ENCODE data around the gene CYB5D1.

Gene CYB5D1

DNA sequence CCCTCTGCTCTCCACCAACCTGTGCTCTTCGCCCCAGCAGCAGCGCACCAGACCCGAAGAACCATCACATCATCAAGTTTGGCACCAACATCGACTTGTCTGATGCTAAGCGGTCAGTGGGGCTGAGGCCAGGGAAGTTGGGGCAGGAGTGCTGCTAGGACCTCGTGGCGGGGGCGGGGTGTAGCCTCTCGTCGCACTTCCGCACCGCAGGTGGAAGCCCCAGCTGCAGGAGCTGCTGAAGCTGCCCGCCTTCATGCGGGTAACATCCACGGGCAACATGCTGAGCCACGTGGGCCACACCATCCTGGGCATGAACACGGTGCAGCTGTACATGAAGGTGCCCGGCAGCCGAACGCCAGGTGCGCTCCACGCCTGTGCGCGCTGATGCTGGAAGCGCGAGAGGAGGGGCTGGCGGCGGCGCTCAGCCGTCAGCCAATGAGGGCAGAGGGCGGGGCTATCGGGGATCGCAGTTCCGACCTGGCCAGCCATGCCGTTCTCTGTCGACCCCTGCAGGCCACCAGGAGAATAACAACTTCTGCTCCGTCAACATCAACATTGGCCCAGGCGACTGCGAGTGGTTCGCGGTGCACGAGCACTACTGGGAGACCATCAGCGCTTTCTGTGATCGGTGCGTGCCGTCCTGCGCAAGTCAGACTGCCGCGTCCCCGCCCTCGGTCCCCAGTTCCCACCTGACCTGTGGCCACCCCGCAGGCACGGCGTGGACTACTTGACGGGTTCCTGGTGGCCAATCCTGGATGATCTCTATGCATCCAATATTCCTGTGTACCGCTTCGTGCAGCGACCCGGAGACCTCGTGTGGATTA lies 6.2 kb upstream of the CYB5D1 start:
- no peaks in the 10 kb centered on the region for H3K9me3 ChIP-seq
- peak; percentile 79 to 93 for DNase-seq
- no peak overlapping the region for H3K27ac ChIP-seq
- TF ChIP-seq, protein P1, sequence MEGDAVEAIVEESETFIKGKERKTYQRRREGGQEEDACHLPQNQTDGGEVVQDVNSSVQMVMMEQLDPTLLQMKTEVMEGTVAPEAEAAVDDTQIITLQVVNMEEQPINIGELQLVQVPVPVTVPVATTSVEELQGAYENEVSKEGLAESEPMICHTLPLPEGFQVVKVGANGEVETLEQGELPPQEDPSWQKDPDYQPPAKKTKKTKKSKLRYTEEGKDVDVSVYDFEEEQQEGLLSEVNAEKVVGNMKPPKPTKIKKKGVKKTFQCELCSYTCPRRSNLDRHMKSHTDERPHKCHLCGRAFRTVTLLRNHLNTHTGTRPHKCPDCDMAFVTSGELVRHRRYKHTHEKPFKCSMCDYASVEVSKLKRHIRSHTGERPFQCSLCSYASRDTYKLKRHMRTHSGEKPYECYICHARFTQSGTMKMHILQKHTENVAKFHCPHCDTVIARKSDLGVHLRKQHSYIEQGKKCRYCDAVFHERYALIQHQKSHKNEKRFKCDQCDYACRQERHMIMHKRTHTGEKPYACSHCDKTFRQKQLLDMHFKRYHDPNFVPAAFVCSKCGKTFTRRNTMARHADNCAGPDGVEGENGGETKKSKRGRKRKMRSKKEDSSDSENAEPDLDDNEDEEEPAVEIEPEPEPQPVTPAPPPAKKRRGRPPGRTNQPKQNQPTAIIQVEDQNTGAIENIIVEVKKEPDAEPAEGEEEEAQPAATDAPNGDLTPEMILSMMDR (IDR thresholded peaks at IDR 0.05): peak; percentile 98 to 99
- intact Hi-C loops (cut with DNase I; ENCODE audit: low total_unique reads): loop anchor here (2.0 to 10.0 kb wide), 2 partner anchors 29 to 107 kb away; no protein-coding TSS in a partner anchor
- peaks cover 40 to 63% (median 59%) of the 10 kb centered on the region in 3 donors for H3K36me3 ChIP-seq
- H3K4me3 ChIP-seq: no peak overlapping the region
- peaks cover 0 to 31% (median 27%) of the 10 kb centered on the region in 4 donors for H3K4me1 ChIP-seq
- H3K27me3 ChIP-seq: no peaks in the 10 kb centered on the region

DNA sequence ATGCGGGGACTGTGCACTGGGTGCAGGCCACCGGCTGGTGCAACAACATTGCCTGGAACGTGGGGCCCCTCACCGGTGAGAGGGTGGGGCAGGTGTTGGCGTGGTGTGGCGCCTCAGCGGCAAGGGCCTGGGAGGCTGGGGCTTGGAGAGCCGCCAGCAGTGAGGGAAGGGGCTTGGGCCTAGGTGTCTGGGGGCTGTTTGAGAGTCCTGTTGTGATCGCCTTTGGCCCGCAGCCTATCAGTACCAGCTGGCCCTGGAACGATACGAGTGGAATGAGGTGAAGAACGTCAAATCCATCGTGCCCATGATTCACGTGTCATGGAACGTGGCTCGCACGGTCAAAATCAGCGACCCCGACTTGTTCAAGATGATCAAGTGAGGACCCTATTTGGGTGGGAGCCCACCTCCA lies 5.5 kb upstream of the CYB5D1 start:
- Histone ChIP-seq H3K27ac (no peak overlapping the region), H3K4me3 (no peak overlapping the region)
- DNase-seq: peak in 1 of 2 donors; percentile 69

GRCh38 chr17:7852919-7853690 lies 4.7 kb upstream of the CYB5D1 start:
- intact Hi-C loops (cut with DNase I; ENCODE audit: low total_unique reads): loop anchor here (10.0 kb wide), 1 partner anchor 108 kb away; no protein-coding TSS in a partner anchor
- TF ChIP-seq, protein P1 (IDR thresholded peaks at IDR 0.05): no peak
- Histone ChIP-seq H3K4me1 (peaks cover 0 to 32% (median 29%) of the 10 kb centered on the region in 4 donors), H3K27me3 (no peaks in the 10 kb centered on the region), H3K9me3 (no peaks in the 10 kb centered on the region), H3K27ac (no peak overlapping the region), H3K36me3 (peaks cover 32 to 49% (median 45%) of the 10 kb centered on the region in 3 donors), H3K4me3 (no peak overlapping the region)
- peak in 1 of 2 donors; percentile 64 for DNase-seq

More for the DNA sequence above, 5.5 kb upstream of the CYB5D1 start:
- intact Hi-C loops (cut with DNase I; ENCODE audit: low total_unique reads): loop anchor here (10.0 kb wide), 1 partner anchor 107 kb away; no protein-coding TSS in a partner anchor
- H3K4me1 ChIP-seq: peaks cover 0 to 32% (median 28%) of the 10 kb centered on the region in 4 donors
- H3K36me3 ChIP-seq: peaks cover 35 to 57% (median 53%) of the 10 kb centered on the region in 3 donors
- no peaks in the 10 kb centered on the region for H3K27me3 ChIP-seq
- H3K9me3 ChIP-seq: no peaks in the 10 kb centered on the region
- TF ChIP-seq, protein P1 (IDR thresholded peaks at IDR 0.05): no peak

- peaks cover 28 to 43% (median 39%) of the 10 kb centered on the region in 3 donors for H3K36me3 ChIP-seq
- intact Hi-C loops (cut with DNase I; ENCODE audit: low total_unique reads): loop anchor here (10.0 kb wide), 1 partner anchor 109 kb away; no protein-coding TSS in a partner anchor
- H3K4me3 ChIP-seq: no peak overlapping the region
- peaks cover 0 to 38% (median 35%) of the 10 kb centered on the region in 4 donors for H3K4me1 ChIP-seq
- no peak overlapping the region for H3K27ac ChIP-seq
- TF ChIP-seq, protein P1 (IDR thresholded peaks at IDR 0.05): no peak
- no peaks in the 10 kb centered on the region for H3K9me3 ChIP-seq
- no peaks in the 10 kb centered on the region for H3K27me3 ChIP-seq
- DNase-seq: no peak
These were observed 4.1 kb upstream of the CYB5D1 start for GRCh38 chr17:7853691-7854038.

- Histone ChIP-seq H3K4me3 (no peak overlapping the region), H3K4me1 (peaks cover 0 to 43% (median 40%) of the 10 kb centered on the region in 4 donors), H3K27me3 (no peaks in the 10 kb centered on the region), H3K27ac (no peak overlapping the region), H3K36me3 (peaks cover 24 to 38% (median 34%) of the 10 kb centered on the region in 3 donors), H3K9me3 (no peaks in the 10 kb centered on the region)
- no peak for DNase-seq
- intact Hi-C loops (cut with DNase I; ENCODE audit: low total_unique reads): loop anchor here (10.0 kb wide), 1 partner anchor 109 kb away; no protein-coding TSS in a partner anchor
- TF ChIP-seq, protein P1 (IDR thresholded peaks at IDR 0.05): no peak
These were observed 3.6 kb upstream of the CYB5D1 start for GRCh38 chr17:7854078-7854777.

All from tibial artery (tissue), 4 donors.